ENCODE results near the gene TOP2B. TPM values are rescaled to one million over a fixed set of nuclear protein-coding genes. Genes with fewer than 3 reads are reported as not detected.

TOP2B gene
- polyA plus RNA-seq, 2 of the 4 experiments (the other 2 are of a cell fraction): 65.8 to 95.7 TPM

DNA sequence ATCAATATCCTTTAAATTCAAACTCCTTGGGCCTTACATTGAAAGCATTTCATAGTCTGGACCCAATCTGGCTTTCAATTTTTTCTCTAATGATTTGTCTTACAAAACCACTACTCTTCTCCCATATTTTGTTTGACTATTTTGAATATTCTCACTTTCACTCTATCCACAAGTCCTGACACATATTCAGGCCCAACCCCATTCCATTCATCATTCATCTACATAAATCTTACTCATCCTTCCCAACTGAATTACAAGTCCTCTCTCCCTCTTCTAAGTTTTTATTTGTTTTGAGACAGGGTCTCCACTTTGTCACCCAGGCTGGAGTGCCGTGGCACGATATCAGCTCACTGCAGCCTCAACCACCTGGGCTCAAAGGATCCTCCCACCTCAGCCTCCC is 43.6 kb downstream of the TOP2B start:
- H3K9me3 ChIP-seq: no peaks in the 10 kb centered on the region
- FAIRE-seq: no peak
- no peaks in the 10 kb centered on the region for H3K4me1 ChIP-seq
- no peak for ATAC-seq
- CTCF ChIA-PET: interaction anchor here (0.9 kb wide), 1 partner anchor 11 kb away, joined by 3 read pairs; no protein-coding TSS in a partner anchor
- DNase-seq (ENCODE audit: low read depth in 1 of 2, low spot score in 1 of 2): no peak
- 93% methylated on average over 2 of the region's 2 CpGs for WGBS (ENCODE audit: missing lambda C conversion rate)
- no peak overlapping the region for H3K27ac ChIP-seq
- POLR2A ChIA-PET: no interaction called here
- TF ChIP-seq RNF2 (IDR thresholded peaks at IDR 0.05; ENCODE audit: borderline replicate concordance, low read depth): no peak
- TF ChIP-seq, protein P1, sequence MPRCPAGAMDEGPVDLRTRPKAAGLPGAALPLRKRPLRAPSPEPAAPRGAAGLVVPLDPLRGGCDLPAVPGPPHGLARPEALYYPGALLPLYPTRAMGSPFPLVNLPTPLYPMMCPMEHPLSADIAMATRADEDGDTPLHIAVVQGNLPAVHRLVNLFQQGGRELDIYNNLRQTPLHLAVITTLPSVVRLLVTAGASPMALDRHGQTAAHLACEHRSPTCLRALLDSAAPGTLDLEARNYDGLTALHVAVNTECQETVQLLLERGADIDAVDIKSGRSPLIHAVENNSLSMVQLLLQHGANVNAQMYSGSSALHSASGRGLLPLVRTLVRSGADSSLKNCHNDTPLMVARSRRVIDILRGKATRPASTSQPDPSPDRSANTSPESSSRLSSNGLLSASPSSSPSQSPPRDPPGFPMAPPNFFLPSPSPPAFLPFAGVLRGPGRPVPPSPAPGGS (IDR thresholded peaks at IDR 0.05): no peak
- no peak for TF ChIP-seq BHLHE40 (IDR thresholded peaks at IDR 0.05; ENCODE audit: low read depth, low read length)
- no peak for TF ChIP-seq MYC (IDR thresholded peaks at IDR 0.05; ENCODE audit: borderline replicate concordance, low read length)
- TF ChIP-seq ZSCAN20 (CRISPR knock-in tag; IDR thresholded peaks at IDR 0.05): no peak
- no peak for TF ChIP-seq HOXB5 (CRISPR knock-in tag; IDR thresholded peaks at IDR 0.05)
- TF ChIP-seq, protein P2, sequence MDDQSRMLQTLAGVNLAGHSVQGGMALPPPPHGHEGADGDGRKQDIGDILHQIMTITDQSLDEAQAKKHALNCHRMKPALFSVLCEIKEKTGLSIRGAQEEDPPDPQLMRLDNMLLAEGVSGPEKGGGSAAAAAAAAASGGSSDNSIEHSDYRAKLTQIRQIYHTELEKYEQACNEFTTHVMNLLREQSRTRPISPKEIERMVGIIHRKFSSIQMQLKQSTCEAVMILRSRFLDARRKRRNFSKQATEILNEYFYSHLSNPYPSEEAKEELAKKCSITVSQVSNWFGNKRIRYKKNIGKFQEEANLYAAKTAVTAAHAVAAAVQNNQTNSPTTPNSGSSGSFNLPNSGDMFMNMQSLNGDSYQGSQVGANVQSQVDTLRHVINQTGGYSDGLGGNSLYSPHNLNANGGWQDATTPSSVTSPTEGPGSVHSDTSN (IDR thresholded peaks at IDR 0.05): no peak
- TF ChIP-seq KDM5A (IDR thresholded peaks at IDR 0.05): no peak
- no peak for TF ChIP-seq JUNB (IDR thresholded peaks at IDR 0.05)
- no peak for TF ChIP-seq HEYL (CRISPR knock-in tag; IDR thresholded peaks at IDR 0.05)
- TF ChIP-seq POLR2AphosphoS2 (conservative IDR thresholded peaks at IDR 0.05; ENCODE audit: low read length): no peak
- TF ChIP-seq MAFK (IDR thresholded peaks at IDR 0.05; ENCODE audit: partially characterized antibody): no peak
- no peak for TF ChIP-seq HOXB13 (CRISPR knock-in tag; IDR thresholded peaks at IDR 0.05; ENCODE audit: low read depth)
- TF ChIP-seq, protein P3, sequence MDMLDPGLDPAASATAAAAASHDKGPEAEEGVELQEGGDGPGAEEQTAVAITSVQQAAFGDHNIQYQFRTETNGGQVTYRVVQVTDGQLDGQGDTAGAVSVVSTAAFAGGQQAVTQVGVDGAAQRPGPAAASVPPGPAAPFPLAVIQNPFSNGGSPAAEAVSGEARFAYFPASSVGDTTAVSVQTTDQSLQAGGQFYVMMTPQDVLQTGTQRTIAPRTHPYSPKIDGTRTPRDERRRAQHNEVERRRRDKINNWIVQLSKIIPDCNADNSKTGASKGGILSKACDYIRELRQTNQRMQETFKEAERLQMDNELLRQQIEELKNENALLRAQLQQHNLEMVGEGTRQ (IDR thresholded peaks at IDR 0.05): no peak
- TF ChIP-seq HDAC2 (IDR thresholded peaks at IDR 0.05): no peak
- TF ChIP-seq FOSL2 (IDR thresholded peaks at IDR 0.05): no peak
- no peak for TF ChIP-seq FOSL2 (CRISPR knock-in tag; IDR thresholded peaks at IDR 0.05)
- no peak overlapping the region for H3K4me2 ChIP-seq
- H3K4me3 ChIP-seq: no peak overlapping the region

DNA sequence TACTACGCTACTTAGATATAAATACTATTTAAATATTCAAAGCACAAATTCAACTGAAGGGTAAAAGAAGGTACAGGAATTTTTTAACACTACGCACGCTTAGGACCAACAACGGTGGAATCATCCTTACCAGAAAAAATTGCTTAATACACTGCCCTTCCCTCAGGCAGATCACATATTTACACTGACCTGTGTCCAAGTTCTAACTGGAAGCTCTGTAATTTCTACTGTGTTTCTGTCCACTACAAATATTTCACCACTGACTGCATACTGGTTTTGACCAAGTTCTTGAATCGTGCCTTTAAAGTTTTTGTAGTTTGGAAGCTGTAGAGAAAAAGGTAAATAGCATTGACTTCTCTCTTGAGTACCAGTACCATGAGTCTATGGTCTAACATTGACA is 44.2 kb downstream of the TOP2B start:
- ChIA-PET POLR2A (no interaction called here), CTCF (interaction anchor here (0.9 kb wide), 1 partner anchor 12 kb away, joined by 3 read pairs; no protein-coding TSS in a partner anchor)
- H3K4me1 ChIP-seq: no peaks in the 10 kb centered on the region
- no peak for ATAC-seq
- WGBS (ENCODE audit: missing lambda C conversion rate): 89% methylated on average over 5 of the region's 5 CpGs
- H3K4me3 ChIP-seq: no peak overlapping the region
- no peak for DNase-seq (ENCODE audit: low read depth in 1 of 2, low spot score in 1 of 2)
- TF ChIP-seq CBX8 (IDR thresholded peaks at IDR 0.05) (no peak), HEYL (CRISPR knock-in tag; IDR thresholded peaks at IDR 0.05) (no peak), EHF (CRISPR knock-in tag; IDR thresholded peaks at IDR 0.05) (no peak), CHD4 (IDR thresholded peaks at IDR 0.05; ENCODE audit: borderline replicate concordance) (no peak), POLR2A (IDR thresholded peaks at IDR 0.05; ENCODE audit: low read length) (no peak), CEBPB (IDR thresholded peaks at IDR 0.05) (no peak)
- TF ChIP-seq, protein P4, sequence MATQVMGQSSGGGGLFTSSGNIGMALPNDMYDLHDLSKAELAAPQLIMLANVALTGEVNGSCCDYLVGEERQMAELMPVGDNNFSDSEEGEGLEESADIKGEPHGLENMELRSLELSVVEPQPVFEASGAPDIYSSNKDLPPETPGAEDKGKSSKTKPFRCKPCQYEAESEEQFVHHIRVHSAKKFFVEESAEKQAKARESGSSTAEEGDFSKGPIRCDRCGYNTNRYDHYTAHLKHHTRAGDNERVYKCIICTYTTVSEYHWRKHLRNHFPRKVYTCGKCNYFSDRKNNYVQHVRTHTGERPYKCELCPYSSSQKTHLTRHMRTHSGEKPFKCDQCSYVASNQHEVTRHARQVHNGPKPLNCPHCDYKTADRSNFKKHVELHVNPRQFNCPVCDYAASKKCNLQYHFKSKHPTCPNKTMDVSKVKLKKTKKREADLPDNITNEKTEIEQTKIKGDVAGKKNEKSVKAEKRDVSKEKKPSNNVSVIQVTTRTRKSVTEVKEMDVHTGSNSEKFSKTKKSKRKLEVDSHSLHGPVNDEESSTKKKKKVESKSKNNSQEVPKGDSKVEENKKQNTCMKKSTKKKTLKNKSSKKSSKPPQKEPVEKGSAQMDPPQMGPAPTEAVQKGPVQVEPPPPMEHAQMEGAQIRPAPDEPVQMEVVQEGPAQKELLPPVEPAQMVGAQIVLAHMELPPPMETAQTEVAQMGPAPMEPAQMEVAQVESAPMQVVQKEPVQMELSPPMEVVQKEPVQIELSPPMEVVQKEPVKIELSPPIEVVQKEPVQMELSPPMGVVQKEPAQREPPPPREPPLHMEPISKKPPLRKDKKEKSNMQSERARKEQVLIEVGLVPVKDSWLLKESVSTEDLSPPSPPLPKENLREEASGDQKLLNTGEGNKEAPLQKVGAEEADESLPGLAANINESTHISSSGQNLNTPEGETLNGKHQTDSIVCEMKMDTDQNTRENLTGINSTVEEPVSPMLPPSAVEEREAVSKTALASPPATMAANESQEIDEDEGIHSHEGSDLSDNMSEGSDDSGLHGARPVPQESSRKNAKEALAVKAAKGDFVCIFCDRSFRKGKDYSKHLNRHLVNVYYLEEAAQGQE (IDR thresholded peaks at IDR 0.05): no peak
- H3K27ac ChIP-seq: no peak overlapping the region
- H3K9me3 ChIP-seq: no peaks in the 10 kb centered on the region
- FAIRE-seq: no peak
- H3K4me2 ChIP-seq: no peak overlapping the region

Measured in A549 (cell line).